Uterus (tissue), 2 donors: ENCODE measurements around the gene WFS1.

Experiments used
- CTCF ChIP-seq, 4 experiments: fragments of 200-600 bp in 2 of 4; fragments of 450-650 bp in 2 of 4; sonication (generic) in 2 of 4; IDR thresholded peaks; one replicate each; pipeline ENCODE4 v1.5.1; 2016 to 2019; ENCODE audit warnings: antibody characterized with exemption in 4 of 4, mild to moderate bottlenecking in 2 of 4, moderate library complexity in 1 of 4
- POLR2A ChIP-seq, 2 donors: fragments of 450-650 bp; IDR thresholded peaks; one replicate each; pipeline ENCODE4 v1.6.1; 2016; ENCODE audit warnings: antibody characterized with exemption in 2 of 2, mild to moderate bottlenecking in 1 of 2, moderate library complexity in 1 of 2

- no peak for TF ChIP-seq CTCF (IDR thresholded peaks at IDR 0.05)
- no peak for TF ChIP-seq POLR2A (IDR thresholded peaks at IDR 0.05)
Measured at GRCh38 chr4:6256141-6256540, 13.5 kb upstream of the WFS1 start.
